Sigmoid colon (tissue), 7 donors: ENCODE data around the gene EPG5. TPM values are rescaled to one million over a fixed set of nuclear protein-coding genes. Genes with fewer than 3 reads are reported as not detected.

Experiments used
- DNase-seq: peaks from one replicate; pipeline ENCODE4 v3.0.0-alpha.2; 2019
- H3K27ac ChIP-seq, 4 donors: fragments of 200-600 bp; sonication (generic); one replicate each; pipeline ENCODE4 v1.5.1; 2016 to 2019; ENCODE audit warnings: mild to moderate bottlenecking in 1 of 4
- H3K27me3 ChIP-seq, 3 donors: fragments of 200-600 bp; sonication (generic); one replicate each; pipeline ENCODE4 v1.5.1; 2019; ENCODE audit warnings: mild to moderate bottlenecking in 1 of 3
- H3K36me3 ChIP-seq, 4 donors: fragments of 200-600 bp; sonication (generic); one replicate each; pipeline ENCODE4 v1.5.1; 2016 to 2019
- H3K4me1 ChIP-seq, 4 donors: fragments of 200-600 bp; sonication (generic); one replicate each; pipeline ENCODE4 v1.5.1; 2017 to 2019
- H3K4me3 ChIP-seq, 4 donors: fragments of 200-600 bp; sonication (generic); one replicate each; pipeline ENCODE4 v1.5.1; 2017 to 2019; ENCODE audit warnings: mild to moderate bottlenecking in 2 of 4, moderate library complexity in 1 of 4
- H3K9me3 ChIP-seq, 4 donors: fragments of 200-600 bp in 3 of 4; sonication (generic) in 3 of 4; one replicate each; pipeline versions ENCODE4 v1.5.1 to v1.6.1; 2013 to 2019
- CTCF ChIP-seq, 4 experiments: fragments of 450-650 bp in 3 of 4; fragments of 200-600 bp in 1 of 4; IDR thresholded peaks; one replicate each; pipeline ENCODE4 v1.5.1; 2016 to 2019; ENCODE audit warnings: antibody characterized with exemption in 4 of 4, mild to moderate bottlenecking in 3 of 4, moderate library complexity in 2 of 4
- EP300 ChIP-seq, 4 donors: sonication (generic); formaldehyde crosslinking; IDR thresholded peaks; one replicate each; pipeline ENCODE4 v1.6.1; 2017; ENCODE audit warnings: antibody characterized with exemption in 4 of 4
- POLR2A ChIP-seq, 2 donors: fragments of 450-650 bp; IDR thresholded peaks; one replicate each; pipeline ENCODE4 v1.6.1; 2016; ENCODE audit warnings: antibody characterized with exemption in 2 of 2, mild to moderate bottlenecking in 2 of 2, moderate library complexity in 2 of 2
- POLR2AphosphoS5 ChIP-seq, 4 donors: sonication (generic); formaldehyde crosslinking; IDR thresholded peaks; one replicate each; pipeline ENCODE4 v1.6.1; 2017; ENCODE audit warnings: antibody characterized with exemption in 4 of 4
- whole genome bisulfite sequencing, 2 donors: extraction: QIAGEN DNeasy Blood & Tissue Kit; methylation state at CpG; one replicate each; pipeline ENCODE4 v1.1.7; 2013; 5-methylcytosine and 5-hydroxymethylcytosine counted together
- intact Hi-C: fragments of 100-400 bp; cut with DNase I; formaldehyde crosslinking; loops from one replicate; pipeline ENCODE4 v1.15.1; 2023
- polyA plus RNA-seq, 3 donors: library from polyadenylated mRNA; stranded (reverse); fragments of 200-250 nt; gene quantifications; one replicate each; pipeline ENCODE4 v1.2.3, GENCODE V29; 2013
- total RNA-seq, 4 donors: library from RNA; depleted of rRNA; stranded (reverse); fragments of >200 nt; gene quantifications; one replicate each; pipeline ENCODE4 v1.1.0, GENCODE V29; 2016
- donor health status: healthy with polysubstance abuse.
- donor health status: Bipolar disorder and iron deficiency.
- donor health status: healthy.

The EPG5 gene
- total and polyA plus RNA-seq, 7 donors = 3.7 to 29.1 (median 17.1) TPM

DNA sequence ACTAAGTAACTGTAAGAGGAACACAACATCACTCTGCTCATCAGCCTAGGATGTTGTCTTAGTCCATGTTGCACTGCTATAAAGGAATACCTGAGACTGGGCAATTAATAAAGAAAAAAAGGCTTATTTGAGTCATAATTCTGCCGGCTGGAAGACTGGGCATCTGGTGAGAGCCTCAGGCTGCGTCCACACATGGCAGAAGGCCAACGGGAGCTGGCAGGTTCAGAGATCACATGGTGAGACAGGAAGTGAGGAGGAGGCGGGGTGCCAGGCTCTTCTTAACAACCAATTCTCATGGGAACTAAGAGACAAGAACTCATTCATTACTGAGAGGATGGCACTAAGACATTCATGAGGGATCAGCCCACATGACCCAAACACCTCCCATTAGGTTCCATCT is 46.8 kb downstream of the EPG5 start:
- peak; percentile 88 for DNase-seq
- Histone ChIP-seq H3K4me3 (no peak overlapping the region), H3K4me1 (peaks cover 0 to 11% (median 7%) of the 10 kb centered on the region in 4 donors), H3K9me3 (no peaks in the 10 kb centered on the region), H3K27ac (no peak overlapping the region), H3K36me3 (peaks cover 16 to 83% (median 34%) of the 10 kb centered on the region in 4 donors), H3K27me3 (no peaks in the 10 kb centered on the region)
- intact Hi-C loops = no loop called here
- 18 to 45% methylated on average over 4 of the region's 4 CpGs for WGBS, 2 donors
- TF ChIP-seq POLR2AphosphoS5 (IDR thresholded peaks at IDR 0.05) (no peak), CTCF (IDR thresholded peaks at IDR 0.05) (no peak), POLR2A (IDR thresholded peaks at IDR 0.05) (no peak), EP300 (IDR thresholded peaks at IDR 0.05) (no peak)

- H3K36me3 ChIP-seq = peaks cover 20 to 83% (median 37%) of the 10 kb centered on the region in 4 donors
- intact Hi-C loops = no loop called here
- TF ChIP-seq POLR2A (IDR thresholded peaks at IDR 0.05) (no peak), POLR2AphosphoS5 (IDR thresholded peaks at IDR 0.05) (no peak), EP300 (IDR thresholded peaks at IDR 0.05) (no peak), CTCF (IDR thresholded peaks at IDR 0.05) (no peak)
These were observed 50.8 kb downstream of the EPG5 start for GRCh38 chr18:45916302-45916701.

DNA sequence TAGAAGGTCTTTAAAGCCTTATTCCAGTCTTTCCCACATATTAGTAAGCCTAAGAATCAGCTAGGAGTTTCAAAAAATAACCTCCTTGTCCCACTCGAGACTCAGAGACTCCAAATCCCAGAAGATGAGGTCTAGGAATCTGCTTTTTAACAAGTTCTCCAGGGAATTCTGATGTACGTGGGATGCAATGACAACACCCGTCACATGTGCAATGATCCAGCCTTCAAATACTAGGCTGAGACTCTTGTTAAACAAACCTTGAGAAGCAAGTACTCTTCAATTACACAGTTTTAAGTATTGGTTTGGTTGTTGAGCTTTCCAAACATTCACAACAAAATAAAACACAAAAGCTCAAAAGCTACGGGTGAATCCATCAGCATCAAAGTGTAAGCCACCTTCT is 53.9 kb downstream of the EPG5 start:
- peaks cover 24 to 97% (median 46%) of the 10 kb centered on the region in 4 donors for H3K36me3 ChIP-seq
- 94 to 95% methylated on average over 4 of the region's 4 CpGs for WGBS, 2 donors
- intact Hi-C loops = no loop called here
- H3K27ac ChIP-seq = no peak overlapping the region
- no peak overlapping the region for H3K4me3 ChIP-seq
- H3K9me3 ChIP-seq = no peaks in the 10 kb centered on the region
- DNase-seq = no peak
- H3K4me1 ChIP-seq = no peaks in the 10 kb centered on the region
- no peaks in the 10 kb centered on the region for H3K27me3 ChIP-seq
- TF ChIP-seq POLR2A (IDR thresholded peaks at IDR 0.05) (no peak), CTCF (IDR thresholded peaks at IDR 0.05) (no peak), POLR2AphosphoS5 (IDR thresholded peaks at IDR 0.05) (no peak), EP300 (IDR thresholded peaks at IDR 0.05) (no peak)

More at GRCh38 chr18:45916302-45916701, 50.8 kb downstream of the EPG5 start:
- Histone ChIP-seq H3K27ac (no peak overlapping the region), H3K27me3 (no peaks in the 10 kb centered on the region), H3K4me3 (no peak overlapping the region), H3K4me1 (peaks cover 0 to 11% (median 7%) of the 10 kb centered on the region in 4 donors), H3K9me3 (no peaks in the 10 kb centered on the region)
- WGBS, 2 donors = 93% methylated on average over 8 of the region's 8 CpGs
- DNase-seq = no peak

DNA sequence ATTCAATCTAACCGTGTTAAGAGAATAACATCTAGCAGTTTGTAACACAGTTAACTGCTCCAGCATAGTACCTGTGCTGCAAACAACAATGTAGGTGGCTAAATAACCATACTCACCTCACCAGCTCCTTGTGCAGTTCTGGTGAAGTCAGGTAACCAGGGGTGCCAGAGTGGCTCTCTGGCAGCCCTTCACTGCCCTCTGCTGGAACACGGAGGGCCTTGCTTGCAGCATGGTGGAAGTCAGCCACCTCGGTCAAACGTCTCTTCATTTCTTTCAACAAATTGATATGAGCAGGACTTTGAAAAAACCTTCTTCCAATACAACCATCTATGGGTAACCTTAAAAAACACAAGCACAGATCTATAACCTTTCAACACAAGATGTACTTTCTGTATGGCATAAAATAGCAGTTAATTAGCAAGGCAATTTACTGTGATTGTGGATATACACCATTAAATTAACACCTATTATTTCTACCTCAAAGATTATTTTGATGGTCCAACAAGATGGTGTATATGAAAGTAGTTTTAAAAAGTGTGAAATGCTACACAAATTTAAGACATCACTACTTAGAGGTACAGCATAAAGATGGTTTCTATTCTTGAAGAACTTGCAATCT is 56.6 kb downstream of the EPG5 start:
- 53 to 57% methylated on average over 4 of the region's 4 CpGs for WGBS, 2 donors
- peak in 3 of 4 experiments; percentile 23 to 56 (median 41) for TF ChIP-seq CTCF (IDR thresholded peaks at IDR 0.05)
- no peak for TF ChIP-seq POLR2AphosphoS5 (IDR thresholded peaks at IDR 0.05)
- no peak for TF ChIP-seq POLR2A (IDR thresholded peaks at IDR 0.05)
- TF ChIP-seq EP300 (IDR thresholded peaks at IDR 0.05) = no peak
- DNase-seq = no peak
- H3K36me3 ChIP-seq = peaks cover 22 to 100% (median 42%) of the 10 kb centered on the region in 4 donors
- no peaks in the 10 kb centered on the region for H3K9me3 ChIP-seq
- no peak overlapping the region for H3K4me3 ChIP-seq
- H3K27me3 ChIP-seq = no peaks in the 10 kb centered on the region
- intact Hi-C loops = no loop called here
- H3K4me1 ChIP-seq = no peaks in the 10 kb centered on the region
- no peak overlapping the region for H3K27ac ChIP-seq
